ENCODE data around the gene MXRA8. TPM values are rescaled to one million over a fixed set of nuclear protein-coding genes. Genes with fewer than 3 reads are reported as not detected.

MXRA8 gene
- total RNA-seq, 3 donors from 2014 or later (not counting 1 experiment from before 2014, with no cell fraction given), result 0.26 TPM; not detected in 2

DNA sequence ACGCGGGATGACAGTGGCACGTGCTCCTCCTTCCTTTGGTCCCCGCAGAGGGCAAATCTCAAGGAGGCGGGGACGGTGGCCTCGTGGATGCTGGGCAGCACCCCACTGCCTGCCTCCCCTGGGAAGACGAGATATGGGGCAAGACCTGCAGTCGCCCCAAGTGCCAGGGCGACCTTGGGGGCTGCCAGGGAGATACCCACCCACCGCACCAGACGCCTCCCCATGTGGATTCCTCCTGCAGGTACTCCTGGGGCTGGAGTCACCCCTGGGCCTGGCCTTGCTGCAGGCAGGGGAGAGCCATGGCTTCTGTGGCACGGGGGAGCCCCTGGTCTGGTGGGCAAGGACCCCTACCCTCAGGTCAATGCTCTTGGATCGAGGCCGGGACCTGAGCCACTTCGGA, 22.5 kb upstream of the MXRA8 start:
- DNase-seq (no peak), ATAC-seq (no peak)
- Histone ChIP-seq H3K36me3 (ENCODE audit: control insufficient read depth, insufficient read depth, low read length) (peaks cover 4% of the 10 kb centered on the region), H3K27me3 (ENCODE audit: control insufficient read depth, insufficient read depth, low read length) (no peaks in the 10 kb centered on the region), H3K4me3 (ENCODE audit: low read length) (no peak overlapping the region), H3K9me3 (ENCODE audit: control insufficient read depth, insufficient read depth, low read length) (no peaks in the 10 kb centered on the region), H3K27ac (ENCODE audit: low read length) (no peak overlapping the region), H3K4me1 (ENCODE audit: control insufficient read depth, insufficient read depth, low read length) (peaks cover 3% of the 10 kb centered on the region)
- intact Hi-C loops (cut with micrococcal nuclease), result no loop called here
- H3K4me3 Mint-ChIP-seq, result no peak overlapping the region
- H3K27ac Mint-ChIP-seq, result no peak overlapping the region
- H3K27me3 Mint-ChIP-seq (ENCODE audit: low read depth in 2 of 2), result no peaks in the 10 kb centered on the region
- TF ChIP-seq CTCF (IDR thresholded peaks at IDR 0.05), result no peak
- H3K36me3 Mint-ChIP-seq, result no peaks in the 10 kb centered on the region
- WGBS (ENCODE audit: insufficient coverage), result 96% methylated on average over 16 of the region's 16 CpGs
- H3K9me3 Mint-ChIP-seq, result no peaks in the 10 kb centered on the region
- H3K4me1 Mint-ChIP-seq, result no peaks in the 10 kb centered on the region

- WGBS (ENCODE audit: insufficient coverage), result 95% methylated on average over 13 of the region's 16 CpGs
- no peak overlapping the region for H3K27ac ChIP-seq (ENCODE audit: low read length)
- intact Hi-C loops (cut with micrococcal nuclease), result no loop called here
- peaks cover 5 to 16% of the 10 kb centered on the region in 2 donors for H3K4me1 Mint-ChIP-seq
- no peak for TF ChIP-seq CTCF (IDR thresholded peaks at IDR 0.05)
- no peaks in the 10 kb centered on the region for H3K9me3 ChIP-seq (ENCODE audit: control insufficient read depth, insufficient read depth, low read length)
- H3K4me3 Mint-ChIP-seq, result no peak overlapping the region
- H3K4me3 ChIP-seq (ENCODE audit: low read length), result no peak overlapping the region
- ATAC-seq, result no peak
- H3K27ac Mint-ChIP-seq, result no peak overlapping the region
- peaks cover 9% of the 10 kb centered on the region for H3K36me3 ChIP-seq (ENCODE audit: control insufficient read depth, insufficient read depth, low read length)
- H3K9me3 Mint-ChIP-seq, result no peaks in the 10 kb centered on the region
- no peaks in the 10 kb centered on the region for H3K36me3 Mint-ChIP-seq
- no peak for DNase-seq
- peaks cover 27% of the 10 kb centered on the region for H3K4me1 ChIP-seq (ENCODE audit: control insufficient read depth, insufficient read depth, low read length)
- H3K27me3 ChIP-seq (ENCODE audit: control insufficient read depth, insufficient read depth, low read length), result no peaks in the 10 kb centered on the region
- H3K27me3 Mint-ChIP-seq (ENCODE audit: low read depth in 2 of 2), result no peaks in the 10 kb centered on the region
These were observed 19.3 kb upstream of the MXRA8 start for GRCh38 chr1:1377540-1378205.

- Mint-ChIP-seq H3K27me3 (ENCODE audit: low read depth in 2 of 2) (no peaks in the 10 kb centered on the region), H3K27ac (peak overlapping the region; percentile 97 to 98), H3K9me3 (no peaks in the 10 kb centered on the region), H3K36me3 (no peaks in the 10 kb centered on the region), H3K4me3 (peak overlapping the region; percentile 21), H3K4me1 (peaks cover 10 to 20% of the 10 kb centered on the region in 2 donors)
- ATAC-seq (no peak), DNase-seq (no peak)
- Histone ChIP-seq H3K27me3 (ENCODE audit: control insufficient read depth, insufficient read depth, low read length) (no peaks in the 10 kb centered on the region), H3K4me3 (ENCODE audit: low read length) (no peak overlapping the region), H3K36me3 (ENCODE audit: control insufficient read depth, insufficient read depth, low read length) (peaks cover 9% of the 10 kb centered on the region), H3K27ac (ENCODE audit: low read length) (no peak overlapping the region), H3K4me1 (ENCODE audit: control insufficient read depth, insufficient read depth, low read length) (peaks cover 36% of the 10 kb centered on the region), H3K9me3 (ENCODE audit: control insufficient read depth, insufficient read depth, low read length) (no peaks in the 10 kb centered on the region)
- intact Hi-C loops (cut with micrococcal nuclease), result no loop called here
- 98% methylated on average over 9 of the region's 10 CpGs for WGBS (ENCODE audit: insufficient coverage)
- TF ChIP-seq CTCF (IDR thresholded peaks at IDR 0.05), result no peak
These were observed 18.3 kb upstream of the MXRA8 start for GRCh38 chr1:1376551-1377226.

All from natural killer cell (primary cell).